Esophagus muscularis mucosa (tissue), 4 donors: Measurements from ENCODE around the gene RNF5.

Experiments used
- EP300 ChIP-seq: sonication (generic); formaldehyde crosslinking; IDR thresholded peaks from one replicate; pipeline ENCODE4 v1.6.1; 2017; ENCODE audit warnings: antibody characterized with exemption
- POLR2AphosphoS5 ChIP-seq, 2 donors: sonication (generic); formaldehyde crosslinking; IDR thresholded peaks; one replicate each; pipeline ENCODE4 v1.6.1; 2017; ENCODE audit warnings: antibody characterized with exemption in 2 of 2
- TF ChIP-seq, protein P1 (sequence below), 3 experiments: fragments of 200-600 bp in 2 of 3; fragments of 450-650 bp in 1 of 3; sonication (generic) in 2 of 3; IDR thresholded peaks; one replicate each; pipeline ENCODE4 v1.5.1; 2017 to 2019; ENCODE audit warnings: antibody characterized with exemption in 3 of 3, mild to moderate bottlenecking in 2 of 3, moderate library complexity in 1 of 3

DNA sequence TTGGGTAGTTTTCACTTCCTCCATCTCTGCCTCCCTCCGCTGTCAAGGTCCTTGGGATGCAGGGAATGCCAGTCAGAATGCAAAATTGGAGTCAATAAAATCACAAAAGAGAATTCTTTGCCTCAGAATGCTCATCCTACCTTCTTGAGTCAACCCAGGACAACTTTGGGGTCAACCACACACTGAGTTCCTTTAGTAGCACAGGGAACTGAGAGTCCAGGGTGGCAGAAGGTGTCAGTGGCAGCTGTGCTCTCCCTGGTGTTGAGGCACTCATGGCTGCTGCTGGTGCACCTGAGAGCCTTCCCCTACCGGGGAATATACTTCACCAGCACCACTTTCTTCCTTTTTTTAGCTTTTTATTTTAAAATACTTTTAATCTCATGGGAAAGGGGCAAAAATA is 46.5 kb downstream of the RNF5 start:
- no peak for TF ChIP-seq POLR2AphosphoS5 (IDR thresholded peaks at IDR 0.05)
- TF ChIP-seq, protein P1, sequence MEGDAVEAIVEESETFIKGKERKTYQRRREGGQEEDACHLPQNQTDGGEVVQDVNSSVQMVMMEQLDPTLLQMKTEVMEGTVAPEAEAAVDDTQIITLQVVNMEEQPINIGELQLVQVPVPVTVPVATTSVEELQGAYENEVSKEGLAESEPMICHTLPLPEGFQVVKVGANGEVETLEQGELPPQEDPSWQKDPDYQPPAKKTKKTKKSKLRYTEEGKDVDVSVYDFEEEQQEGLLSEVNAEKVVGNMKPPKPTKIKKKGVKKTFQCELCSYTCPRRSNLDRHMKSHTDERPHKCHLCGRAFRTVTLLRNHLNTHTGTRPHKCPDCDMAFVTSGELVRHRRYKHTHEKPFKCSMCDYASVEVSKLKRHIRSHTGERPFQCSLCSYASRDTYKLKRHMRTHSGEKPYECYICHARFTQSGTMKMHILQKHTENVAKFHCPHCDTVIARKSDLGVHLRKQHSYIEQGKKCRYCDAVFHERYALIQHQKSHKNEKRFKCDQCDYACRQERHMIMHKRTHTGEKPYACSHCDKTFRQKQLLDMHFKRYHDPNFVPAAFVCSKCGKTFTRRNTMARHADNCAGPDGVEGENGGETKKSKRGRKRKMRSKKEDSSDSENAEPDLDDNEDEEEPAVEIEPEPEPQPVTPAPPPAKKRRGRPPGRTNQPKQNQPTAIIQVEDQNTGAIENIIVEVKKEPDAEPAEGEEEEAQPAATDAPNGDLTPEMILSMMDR (IDR thresholded peaks at IDR 0.05): no peak
- TF ChIP-seq EP300: no peak
